K562 (cell line): ENCODE measurements around the gene NRG3. TPM values are rescaled to one million over a fixed set of nuclear protein-coding genes. Genes with fewer than 3 reads are reported as not detected.

Source experiments
- ATAC-seq: fragments of 200-7000 bp; cut with Tn5 transposase; 3 replicates; pipeline ENCODE4 v1.9.1; 2020; ENCODE audit warnings: moderate library complexity
- BruUV-seq: library from RNA; stranded (reverse); fragments of 400-500 nt; replicated peaks from 2 replicates; lab custom pipeline; 2021; lab: Mats Ljungman, UMichigan
- CTCF ChIA-PET: fragments of 300-600 bp; formaldehyde crosslinking; extraction: SDS; loops from one replicate; lab custom pipeline; 2021; ENCODE audit warnings: low intra/inter-chr PET ratio; lab: Yijun Ruan, JAX
- POLR2A ChIA-PET: fragments of 300-600, 350-650 bp; sonication (Branson Sonifier 250); formaldehyde crosslinking; extraction: SDS; loops from one replicate; lab custom pipeline; 2021; ENCODE audit warnings: antibody characterized with exemption, inconsistent platforms; lab: Yijun Ruan, JAX
- DNase-seq, 4 experiments: peaks; one replicate each; pipeline versions ENCODE4 v3.0.0 to v3.0.0-alpha.2; 2011 to 2018; ENCODE audit warnings: low spot score in 3 of 4, mixed read lengths in 3 of 4; ENCODE audit errors: extremely low read depth in 1 of 4
- FAIRE-seq: peaks from 2 replicates; lab custom pipeline; 2011; peaks lifted over from hg19 to GRCh38; lab: Jason Lieb, UNC
- H2AFZ ChIP-seq: 2 replicates; pipeline ENCODE4 v1.6.0; 2011; ENCODE audit warnings: low read depth, low read length, control low read depth, inconsistent platforms
- H3K27ac ChIP-seq: fragments of 200-600 bp; 3 replicates; pipeline ENCODE4 v1.8.0; 2011; ENCODE audit warnings: low read depth, mild to moderate bottlenecking, control low read depth, inconsistent platforms, low read length, moderate library complexity, mixed read lengths; ENCODE audit errors: extremely low read depth
- H3K27me3 ChIP-seq, 2 experiments: fragments of 300-600 bp in 1 of 2; 2 replicates in 1 of 2; 3 replicates in 1 of 2; pipeline versions ENCODE4 v1.6.0 to v1.8.0; 2011; ENCODE audit warnings: inconsistent platforms in 2 of 2, low read length in 2 of 2, mild to moderate bottlenecking in 1 of 2, mixed read lengths in 1 of 2, moderate library complexity in 1 of 2; ENCODE audit not compliant: control insufficient read depth in 2 of 2, insufficient read depth in 2 of 2
- H3K36me3 ChIP-seq: fragments of 300-600 bp; 3 replicates; pipeline ENCODE4 v1.8.0; 2011; ENCODE audit warnings: mild to moderate bottlenecking, low read length, inconsistent platforms; ENCODE audit not compliant: control insufficient read depth, insufficient read depth
- H3K4me1 ChIP-seq, 2 experiments: fragments of 200-600 bp in 1 of 2; replicated peaks in 1 of 2; 2 replicates in 1 of 2; 3 replicates in 1 of 2; pipeline versions ENCODE4 v1.5.1 to v1.8.0; 2011; ENCODE audit warnings: inconsistent platforms in 2 of 2, low read length in 2 of 2, mild to moderate bottlenecking in 1 of 2, mixed read lengths in 1 of 2, moderate library complexity in 1 of 2; ENCODE audit not compliant: control insufficient read depth in 2 of 2, insufficient read depth in 2 of 2
- H3K4me2 ChIP-seq: 2 replicates; pipeline ENCODE4 v1.6.1; 2011; ENCODE audit warnings: low read length, control low read depth, inconsistent platforms, mixed read lengths; ENCODE audit not compliant: insufficient read depth
- H3K4me3 ChIP-seq: fragments of 200-600 bp; sonication (generic), shearing (Covaris generic); 2 replicates; pipeline ENCODE4 v1.5.1; 2016; ENCODE audit warnings: control low read depth, inconsistent platforms
- H3K79me2 ChIP-seq: fragments of 200-600 bp; 3 replicates; pipeline ENCODE4 v1.8.0; 2011; ENCODE audit warnings: low read length, inconsistent platforms; ENCODE audit not compliant: control insufficient read depth, insufficient read depth
- H3K9ac ChIP-seq, 2 experiments: 2 replicates each; pipeline versions ENCODE4 v1.6.0 to v1.6.1; 2011; ENCODE audit warnings: low read depth in 2 of 2, low read length in 2 of 2, control low read depth in 1 of 2, inconsistent platforms in 1 of 2, mild to moderate bottlenecking in 1 of 2, mixed read lengths in 1 of 2; ENCODE audit not compliant: insufficient read depth in 1 of 2
- H3K9me1 ChIP-seq: one replicate; pipeline ENCODE4 v1.6.0; 2011; ENCODE audit warnings: inconsistent platforms, mild to moderate bottlenecking, low read length, moderate library complexity; ENCODE audit not compliant: control insufficient read depth, insufficient read depth
- H3K9me3 ChIP-seq: replicated peaks from 2 replicates; pipeline ENCODE4 v1.5.1; 2011; ENCODE audit warnings: low read depth, low read length, inconsistent platforms; ENCODE audit not compliant: control insufficient read depth, insufficient read depth
- H4K20me1 ChIP-seq: replicated peaks from 2 replicates; pipeline ENCODE4 v1.6.1; 2011; ENCODE audit warnings: low read length, inconsistent platforms, mixed read lengths; ENCODE audit not compliant: control insufficient read depth, insufficient read depth
- CEBPB ChIP-seq: fragments of 450-650 bp; IDR thresholded peaks from 2 replicates; pipeline ENCODE4 v1.6.1; 2016; ENCODE audit warnings: missing genetic modification characterization, missing compliant biosample characterization
- DNMT1 ChIP-seq: fragments of 450-650 bp; IDR thresholded peaks from 2 replicates; pipeline ENCODE4 v1.6.1; 2016; ENCODE audit warnings: antibody characterized with exemption, mild to moderate bottlenecking
- FOXM1 ChIP-seq, 2 experiments: fragments of 450-650 bp in 1 of 2; sonication (generic) in 1 of 2; formaldehyde crosslinking in 1 of 2; IDR thresholded peaks; 2 replicates each; pipeline versions ENCODE4 v1.6.1 to v1.9.0; 2017 to 2022; ENCODE audit warnings: low read depth in 2 of 2, mild to moderate bottlenecking in 2 of 2, missing genetic modification reagents in 1 of 2, moderate library complexity in 1 of 2
- HDAC2 ChIP-seq: fragments of 450-650 bp; IDR thresholded peaks from 2 replicates; pipeline ENCODE4 v1.6.1; 2016; ENCODE audit warnings: mild to moderate bottlenecking
- KHSRP ChIP-seq: fragments of 450-650 bp; IDR thresholded peaks from 2 replicates; pipeline ENCODE4 v1.6.1; 2017
- KLF1 ChIP-seq: fragments of 450-650 bp; IDR thresholded peaks from 2 replicates; pipeline ENCODE4 v1.6.1; 2016; ENCODE audit warnings: missing genetic modification characterization, missing compliant biosample characterization
- RBM34 ChIP-seq: fragments of 200-400 bp; formaldehyde crosslinking; IDR thresholded peaks from 2 replicates; pipeline ENCODE4 v1.6.1; 2018; ENCODE audit warnings: low read length, borderline replicate concordance; ENCODE audit not compliant: insufficient read depth
- RBM39 ChIP-seq: fragments of 200-400 bp; formaldehyde crosslinking; optimal IDR thresholded peaks from 2 replicates; pipeline ENCODE3; 2018; ENCODE audit warnings: low read depth, low read length
- SAFB ChIP-seq: fragments of 200-400 bp; formaldehyde crosslinking; IDR thresholded peaks from 2 replicates; pipeline ENCODE4 v1.6.1; 2017; ENCODE audit warnings: low read depth, low read length, borderline replicate concordance
- TAL1 ChIP-seq: fragments of 450-650 bp; IDR thresholded peaks from 2 replicates; pipeline ENCODE4 v1.6.1; 2016; ENCODE audit warnings: mild to moderate bottlenecking
- U2AF1 ChIP-seq: fragments of 200-400 bp; formaldehyde crosslinking; optimal IDR thresholded peaks from 2 replicates; pipeline ENCODE3; 2017; ENCODE audit warnings: mild to moderate bottlenecking, low read depth, low read length, moderate library complexity
- ZNF140 ChIP-seq: fragments of 250-450 bp; sonication (Bioruptor Pico); IDR thresholded peaks from 2 replicates; pipeline ENCODE4 v1.8.0; 2021; ENCODE audit warnings: moderate library complexity, mild to moderate bottlenecking, inconsistent platforms
- ZNF224 ChIP-seq: sonication (generic); formaldehyde crosslinking; IDR thresholded peaks from 2 replicates; pipeline ENCODE4 v1.8.0; 2022; ENCODE audit warnings: mild to moderate bottlenecking, missing genetic modification reagents
- WGBS: fragments of 100-300 bp; shearing (Covaris generic); methylation state at CpG from one replicate; pipeline ENCODE4 v1.1.6; 2016; ENCODE audit warnings: low coverage, mixed read lengths; ENCODE audit not compliant: insufficient coverage; ENCODE audit errors: missing lambda C conversion rate; 5-methylcytosine and 5-hydroxymethylcytosine counted together
- in situ Hi-C: fragments of 300-500 bp; cut with MboI; formaldehyde crosslinking; loops from 4 replicates; pipeline ENCODE4 v1.15.0; 2018; ENCODE audit warnings: inconsistent platforms, mixed read lengths
- intact Hi-C: fragments of 100-400 bp; cut with micrococcal nuclease; formaldehyde crosslinking; loops from 2 replicates; pipeline ENCODE4 v1.14.2; 2022
- polyA plus RNA-seq, 8 experiments: library from polyadenylated mRNA; depleted of rRNA in 4 of 8; stranded (reverse) in 5 of 8; unstranded in 3 of 8; fragments of >200 nt; fragmentation: Nextera tagmentation in 2 of 8; fragmentation: Illumina TruSeq in 1 of 8; extraction: Ambion mirVana in 2 of 8; extraction: Trizol in 1 of 8; gene quantifications; 2 replicates each; pipeline versions ENCODE4 v1.2.1 to v1.2.3, GENCODE V29; 2011 to 2014; ENCODE audit warnings: inconsistent platforms in 1 of 8, missing spikeins in 1 of 8
- total RNA-seq, 7 experiments: library from RNA; depleted of rRNA in 6 of 7; stranded (reverse); fragments of >200 nt in 6 of 7; fragmentation: Illumina TruSeq in 2 of 7; extraction: Trizol in 2 of 7; gene quantifications; 2 replicates each; pipeline versions ENCODE4 v1.2.1 to v1.2.3, GENCODE V29; 2011 to 2021; ENCODE audit warnings: low replicate concordance in 1 of 7
- TF ChIP-seq, protein P1 (sequence below), 2 experiments: IDR thresholded peaks in 1 of 2; conservative IDR thresholded peaks in 1 of 2; 2 replicates each; pipeline ENCODE4 v1.6.1; 2016; ENCODE audit warnings: low read depth in 2 of 2, mild to moderate bottlenecking in 1 of 2, missing compliant biosample characterization in 1 of 2, missing genetic modification characterization in 1 of 2, moderate library complexity in 1 of 2
- TF ChIP-seq, protein P2 (sequence below): sonication (generic); formaldehyde crosslinking; IDR thresholded peaks from 2 replicates; pipeline ENCODE4 v1.8.0; 2022; ENCODE audit warnings: missing genetic modification reagents, mild to moderate bottlenecking, moderate library complexity, borderline replicate concordance
- TF ChIP-seq, protein P3 (sequence below): fragments of 250-450 bp; sonication (Bioruptor Pico); IDR thresholded peaks from 2 replicates; pipeline ENCODE4 v1.5.0; 2022; ENCODE audit warnings: mild to moderate bottlenecking
- TF ChIP-seq, protein P4 (sequence below): fragments of 250-450 bp; sonication (Bioruptor Pico); IDR thresholded peaks from 2 replicates; pipeline ENCODE4 v1.9.0; 2021; ENCODE audit warnings: mild to moderate bottlenecking

The NRG3 gene
- total and polyA plus RNA-seq, 9 of the 15 experiments (the other 6 are each of a cell fraction or from before 2014, with no cell fraction given): not detected

DNA sequence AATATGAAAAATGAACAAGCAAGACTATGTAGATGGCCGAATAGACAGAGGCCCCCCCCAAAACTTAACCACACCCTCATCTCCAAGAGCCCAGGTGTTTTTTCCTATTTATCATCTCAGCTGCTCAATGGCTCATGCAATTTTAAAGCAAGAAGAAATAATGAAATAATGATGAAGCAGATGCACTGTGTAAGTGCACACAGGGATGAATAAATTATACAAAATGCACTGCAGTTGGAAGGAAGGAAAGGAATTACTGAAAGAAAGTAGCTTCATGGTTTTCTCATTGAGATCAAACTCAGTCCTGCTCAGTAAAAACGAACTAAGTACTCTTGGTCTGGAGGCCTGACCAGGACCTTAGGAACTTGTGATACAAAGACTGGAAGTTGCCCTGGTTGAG is 810.1 kb downstream of the NRG3 start:
- Histone ChIP-seq H3K9me3 (no peaks in the 10 kb centered on the region), H3K27ac (no peak overlapping the region), H4K20me1 (no peaks in the 10 kb centered on the region), H3K4me3 (no peak overlapping the region), H3K4me2 (no peak overlapping the region), H3K9ac (no peak overlapping the region), H3K4me1 (no peaks in the 10 kb centered on the region), H3K9me1 (no peaks in the 10 kb centered on the region), H3K79me2 (no peaks in the 10 kb centered on the region), H3K27me3 (no peaks in the 10 kb centered on the region), H2AFZ (no peak overlapping the region), H3K36me3 (no peaks in the 10 kb centered on the region)
- BruUV-seq: no TSS peak
- ChIA-PET CTCF (no interaction called here), POLR2A (no interaction called here)
- intact Hi-C loops: no loop called here
- DNase-seq: no peak
- FAIRE-seq: no peak
- no peak for ATAC-seq
- 0% methylated on average over 2 of the region's 2 CpGs for WGBS
- in situ Hi-C loops: no loop called here
- no peak for TF ChIP-seq KHSRP
- TF ChIP-seq FOXM1 (IDR thresholded peaks at IDR 0.05; ENCODE audit: low read depth): no peak
- TF ChIP-seq FOXM1 (CRISPR knock-in tag; IDR thresholded peaks at IDR 0.05; ENCODE audit: low read depth): no peak
- no peak for TF ChIP-seq RBM34
- no peak for TF ChIP-seq HDAC2
- TF ChIP-seq, protein P1, sequence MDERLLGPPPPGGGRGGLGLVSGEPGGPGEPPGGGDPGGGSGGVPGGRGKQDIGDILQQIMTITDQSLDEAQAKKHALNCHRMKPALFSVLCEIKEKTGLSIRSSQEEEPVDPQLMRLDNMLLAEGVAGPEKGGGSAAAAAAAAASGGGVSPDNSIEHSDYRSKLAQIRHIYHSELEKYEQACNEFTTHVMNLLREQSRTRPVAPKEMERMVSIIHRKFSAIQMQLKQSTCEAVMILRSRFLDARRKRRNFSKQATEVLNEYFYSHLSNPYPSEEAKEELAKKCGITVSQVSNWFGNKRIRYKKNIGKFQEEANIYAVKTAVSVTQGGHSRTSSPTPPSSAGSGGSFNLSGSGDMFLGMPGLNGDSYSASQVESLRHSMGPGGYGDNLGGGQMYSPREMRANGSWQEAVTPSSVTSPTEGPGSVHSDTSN (CRISPR knock-in tag; IDR thresholded peaks at IDR 0.05; ENCODE audit: low read depth): no peak
- TF ChIP-seq, protein P1 (tag; conservative IDR thresholded peaks at IDR 0.05; ENCODE audit: low read depth): no peak
- TF ChIP-seq, protein P2, sequence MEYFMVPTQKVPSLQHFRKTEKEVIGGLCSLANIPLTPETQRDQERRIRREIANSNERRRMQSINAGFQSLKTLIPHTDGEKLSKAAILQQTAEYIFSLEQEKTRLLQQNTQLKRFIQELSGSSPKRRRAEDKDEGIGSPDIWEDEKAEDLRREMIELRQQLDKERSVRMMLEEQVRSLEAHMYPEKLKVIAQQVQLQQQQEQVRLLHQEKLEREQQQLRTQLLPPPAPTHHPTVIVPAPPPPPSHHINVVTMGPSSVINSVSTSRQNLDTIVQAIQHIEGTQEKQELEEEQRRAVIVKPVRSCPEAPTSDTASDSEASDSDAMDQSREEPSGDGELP (CRISPR knock-in tag): no peak
- no peak for TF ChIP-seq TAL1
- TF ChIP-seq, protein P3, sequence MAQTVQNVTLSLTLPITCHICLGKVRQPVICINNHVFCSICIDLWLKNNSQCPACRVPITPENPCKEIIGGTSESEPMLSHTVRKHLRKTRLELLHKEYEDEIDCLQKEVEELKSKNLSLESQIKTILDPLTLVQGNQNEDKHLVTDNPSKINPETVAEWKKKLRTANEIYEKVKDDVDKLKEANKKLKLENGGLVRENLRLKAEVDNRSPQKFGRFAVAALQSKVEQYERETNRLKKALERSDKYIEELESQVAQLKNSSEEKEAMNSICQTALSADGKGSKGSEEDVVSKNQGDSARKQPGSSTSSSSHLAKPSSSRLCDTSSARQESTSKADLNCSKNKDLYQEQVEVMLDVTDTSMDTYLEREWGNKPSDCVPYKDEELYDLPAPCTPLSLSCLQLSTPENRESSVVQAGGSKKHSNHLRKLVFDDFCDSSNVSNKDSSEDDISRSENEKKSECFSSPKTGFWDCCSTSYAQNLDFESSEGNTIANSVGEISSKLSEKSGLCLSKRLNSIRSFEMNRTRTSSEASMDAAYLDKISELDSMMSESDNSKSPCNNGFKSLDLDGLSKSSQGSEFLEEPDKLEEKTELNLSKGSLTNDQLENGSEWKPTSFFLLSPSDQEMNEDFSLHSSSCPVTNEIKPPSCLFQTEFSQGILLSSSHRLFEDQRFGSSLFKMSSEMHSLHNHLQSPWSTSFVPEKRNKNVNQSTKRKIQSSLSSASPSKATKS (CRISPR knock-in tag): no peak
- no peak for TF ChIP-seq KLF1 (tag)
- no peak for TF ChIP-seq RBM39
- TF ChIP-seq DNMT1: no peak
- TF ChIP-seq SAFB: no peak
- TF ChIP-seq U2AF1: no peak
- TF ChIP-seq, protein P4, sequence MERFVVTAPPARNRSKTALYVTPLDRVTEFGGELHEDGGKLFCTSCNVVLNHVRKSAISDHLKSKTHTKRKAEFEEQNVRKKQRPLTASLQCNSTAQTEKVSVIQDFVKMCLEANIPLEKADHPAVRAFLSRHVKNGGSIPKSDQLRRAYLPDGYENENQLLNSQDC (CRISPR knock-in tag): no peak
- no peak for TF ChIP-seq ZNF224 (CRISPR knock-in tag)
- TF ChIP-seq ZNF140 (CRISPR knock-in tag): no peak
- no peak for TF ChIP-seq CEBPB (tag)
